K562 (cell line): ENCODE data around the gene DNAJB1. TPM values are rescaled to one million over a fixed set of nuclear protein-coding genes. Genes with fewer than 3 reads are reported as not detected.
A peak's percentile ranks its signal among the peaks of the same experiment; 100 is the strongest.

Source experiments
- CHCHD3 ChIP-seq: fragments of 250-450 bp; sonication (Bioruptor Pico); IDR thresholded peaks from 2 replicates; pipeline ENCODE4 v2.1.2; 2022; ENCODE audit warnings: mild to moderate bottlenecking
- FOXK1 ChIP-seq: sonication (generic); formaldehyde crosslinking; IDR thresholded peaks from 2 replicates; pipeline ENCODE4 v1.8.0; 2022; ENCODE audit warnings: missing genetic modification reagents, mild to moderate bottlenecking, borderline replicate concordance
- FOXM1 ChIP-seq, 2 experiments: fragments of 450-650 bp in 1 of 2; sonication (generic) in 1 of 2; formaldehyde crosslinking in 1 of 2; IDR thresholded peaks; 2 replicates each; pipeline versions ENCODE4 v1.6.1 to v1.9.0; 2017 to 2022; ENCODE audit warnings: low read depth in 2 of 2, mild to moderate bottlenecking in 2 of 2, missing genetic modification reagents in 1 of 2, moderate library complexity in 1 of 2
- KLF13 ChIP-seq: fragments of 450-650 bp; IDR thresholded peaks from 2 replicates; pipeline ENCODE4 v1.6.1; 2016; ENCODE audit warnings: missing genetic modification characterization, low read depth, mild to moderate bottlenecking, missing compliant biosample characterization, moderate library complexity, borderline replicate concordance
- L3MBTL2 ChIP-seq: fragments of 450-650 bp; IDR thresholded peaks from 2 replicates; pipeline ENCODE4 v1.6.1; 2016; ENCODE audit warnings: mild to moderate bottlenecking, moderate library complexity
- MAFF ChIP-seq: IDR thresholded peaks from 2 replicates; pipeline ENCODE4 v1.6.1; 2012; ENCODE audit warnings: low read length, improper control_type of control experiment
- MCM5 ChIP-seq: fragments of 450-650 bp; IDR thresholded peaks from 2 replicates; pipeline ENCODE4 v1.6.1; 2016; ENCODE audit warnings: low read depth
- NR2C2 ChIP-seq, 2 experiments: fragments of 200-800 bp in 1 of 2; sonication (Bioruptor generic) in 1 of 2; sonication (generic) in 1 of 2; formaldehyde crosslinking in 1 of 2; IDR thresholded peaks; 2 replicates each; pipeline versions ENCODE4 v1.6.1 to v1.8.0; 2016 to 2022; ENCODE audit warnings: mild to moderate bottlenecking in 1 of 2, missing compliant biosample characterization in 1 of 2, missing genetic modification characterization in 1 of 2, missing genetic modification reagents in 1 of 2
- PHF21A ChIP-seq: fragments of 450-650 bp; IDR thresholded peaks from 2 replicates; pipeline ENCODE4 v1.6.1; 2017; ENCODE audit warnings: low read depth, borderline replicate concordance
- ZNF121 ChIP-seq: sonication (generic); formaldehyde crosslinking; conservative IDR thresholded peaks from 2 replicates; pipeline ENCODE4 v1.8.0; 2022; ENCODE audit warnings: missing genetic modification reagents
- ZNF75A ChIP-seq: fragments of 450-650 bp; formaldehyde crosslinking; IDR thresholded peaks from 2 replicates; pipeline ENCODE4 v1.4.0; 2020; ENCODE audit warnings: mild to moderate bottlenecking
- ZSCAN32 ChIP-seq: fragments of 450-650 bp; formaldehyde crosslinking; IDR thresholded peaks from 2 replicates; pipeline ENCODE4 v1.4.0; 2020; ENCODE audit warnings: mild to moderate bottlenecking, moderate library complexity
- polyA plus RNA-seq, 8 experiments: library from polyadenylated mRNA; depleted of rRNA in 4 of 8; stranded (reverse) in 5 of 8; unstranded in 3 of 8; fragments of >200 nt; fragmentation: Nextera tagmentation in 2 of 8; fragmentation: Illumina TruSeq in 1 of 8; extraction: Ambion mirVana in 2 of 8; extraction: Trizol in 1 of 8; gene quantifications; 2 replicates each; pipeline versions ENCODE4 v1.2.1 to v1.2.3, GENCODE V29; 2011 to 2014; ENCODE audit warnings: inconsistent platforms in 1 of 8, missing spikeins in 1 of 8
- total RNA-seq, 7 experiments: library from RNA; depleted of rRNA in 6 of 7; stranded (reverse); fragments of >200 nt in 6 of 7; fragmentation: Illumina TruSeq in 2 of 7; extraction: Trizol in 2 of 7; gene quantifications; 2 replicates each; pipeline versions ENCODE4 v1.2.1 to v1.2.3, GENCODE V29; 2011 to 2021; ENCODE audit warnings: low replicate concordance in 1 of 7
- TF ChIP-seq, protein P1 (sequence below): fragments of 450-650 bp; IDR thresholded peaks from 2 replicates; pipeline ENCODE4 v1.7.0; 2016; ENCODE audit warnings: borderline replicate concordance
- TF ChIP-seq, protein P2 (sequence below): fragments of 200-800 bp; sonication (Bioruptor generic); IDR thresholded peaks from 2 replicates; pipeline ENCODE4 v1.6.1; 2016; ENCODE audit warnings: missing genetic modification characterization, missing compliant biosample characterization
- TF ChIP-seq, protein P3 (sequence below): fragments of 450-650 bp; formaldehyde crosslinking; IDR thresholded peaks from 2 replicates; pipeline ENCODE4 v1.4.0; 2022; ENCODE audit warnings: missing genetic modification characterization
- TF ChIP-seq, protein P4 (sequence below), 2 experiments: IDR thresholded peaks; 2 replicates each; pipeline ENCODE4 v1.6.1; 2012; ENCODE audit warnings: improper control_type of control experiment in 2 of 2, low read depth in 2 of 2, low read length in 2 of 2, borderline replicate concordance in 1 of 2

DNAJB1 gene
- total and polyA plus RNA-seq, 9 of the 15 experiments (the other 6 are each of a cell fraction or from before 2014, with no cell fraction given): 13.2 to 113 (median 62.1) TPM

DNA sequence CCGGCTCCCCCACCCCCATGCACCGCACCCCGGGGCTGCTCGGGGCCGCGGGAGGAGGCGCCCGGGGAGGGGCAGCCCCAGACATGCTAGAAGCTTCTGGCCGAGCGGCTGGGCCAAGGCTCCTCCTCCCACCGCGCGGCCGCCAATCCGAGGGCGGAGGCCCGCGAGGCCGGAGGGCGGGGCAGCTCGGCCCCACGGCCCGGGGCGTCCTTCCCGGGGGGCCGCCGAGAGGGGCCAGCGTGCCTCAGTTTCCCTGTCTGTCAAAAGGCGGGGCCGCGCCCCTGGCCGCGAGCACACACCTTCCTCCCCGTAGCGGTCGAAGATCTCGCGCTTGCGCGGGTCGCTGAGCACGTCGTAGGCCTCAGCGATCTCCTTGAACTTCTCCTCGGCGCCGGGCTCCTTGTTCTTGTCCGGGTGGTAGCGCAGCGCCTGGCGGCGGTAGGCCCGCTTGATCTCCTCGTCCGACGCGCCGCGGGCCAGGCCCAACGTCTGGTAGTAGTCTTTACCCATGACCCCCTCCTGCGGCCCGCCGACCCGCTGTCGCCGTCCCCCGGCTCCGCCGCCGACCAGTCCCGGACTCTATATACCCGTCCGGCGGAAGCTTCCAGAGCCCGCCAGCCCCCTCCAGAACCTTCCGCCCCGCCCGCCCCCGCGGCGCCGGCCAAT is at the start of gene DNAJB1 (continued):
- TF ChIP-seq NR2C2 (CRISPR knock-in tag; IDR thresholded peaks at IDR 0.05) (peak; percentile 9; the same call in 1 of the 2 replicates), NR2C2 (tag; IDR thresholded peaks at IDR 0.05) (no peak), KLF13 (tag) (peak; percentile 76; the same call in 1 of the 2 replicates), L3MBTL2 (peak; percentile 46), MCM5 (no peak), CHCHD3 (CRISPR knock-in tag) (0 out of 2 replicates have a peak, but pooled peaks have one; percentile 35), ZSCAN32 (CRISPR knock-in tag) (no peak), PHF21A (no peak; the same call in 1 of the 2 replicates), FOXK1 (CRISPR knock-in tag) (no peak), FOXM1 (IDR thresholded peaks at IDR 0.05; ENCODE audit: low read depth) (no peak), FOXM1 (CRISPR knock-in tag; IDR thresholded peaks at IDR 0.05; ENCODE audit: low read depth) (no peak), ZNF121 (CRISPR knock-in tag) (no peak), ZNF75A (no peak), MAFF (no peak)
- TF ChIP-seq, protein P1, sequence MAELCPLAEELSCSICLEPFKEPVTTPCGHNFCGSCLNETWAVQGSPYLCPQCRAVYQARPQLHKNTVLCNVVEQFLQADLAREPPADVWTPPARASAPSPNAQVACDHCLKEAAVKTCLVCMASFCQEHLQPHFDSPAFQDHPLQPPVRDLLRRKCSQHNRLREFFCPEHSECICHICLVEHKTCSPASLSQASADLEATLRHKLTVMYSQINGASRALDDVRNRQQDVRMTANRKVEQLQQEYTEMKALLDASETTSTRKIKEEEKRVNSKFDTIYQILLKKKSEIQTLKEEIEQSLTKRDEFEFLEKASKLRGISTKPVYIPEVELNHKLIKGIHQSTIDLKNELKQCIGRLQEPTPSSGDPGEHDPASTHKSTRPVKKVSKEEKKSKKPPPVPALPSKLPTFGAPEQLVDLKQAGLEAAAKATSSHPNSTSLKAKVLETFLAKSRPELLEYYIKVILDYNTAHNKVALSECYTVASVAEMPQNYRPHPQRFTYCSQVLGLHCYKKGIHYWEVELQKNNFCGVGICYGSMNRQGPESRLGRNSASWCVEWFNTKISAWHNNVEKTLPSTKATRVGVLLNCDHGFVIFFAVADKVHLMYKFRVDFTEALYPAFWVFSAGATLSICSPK: no peak
- TF ChIP-seq, protein P2, sequence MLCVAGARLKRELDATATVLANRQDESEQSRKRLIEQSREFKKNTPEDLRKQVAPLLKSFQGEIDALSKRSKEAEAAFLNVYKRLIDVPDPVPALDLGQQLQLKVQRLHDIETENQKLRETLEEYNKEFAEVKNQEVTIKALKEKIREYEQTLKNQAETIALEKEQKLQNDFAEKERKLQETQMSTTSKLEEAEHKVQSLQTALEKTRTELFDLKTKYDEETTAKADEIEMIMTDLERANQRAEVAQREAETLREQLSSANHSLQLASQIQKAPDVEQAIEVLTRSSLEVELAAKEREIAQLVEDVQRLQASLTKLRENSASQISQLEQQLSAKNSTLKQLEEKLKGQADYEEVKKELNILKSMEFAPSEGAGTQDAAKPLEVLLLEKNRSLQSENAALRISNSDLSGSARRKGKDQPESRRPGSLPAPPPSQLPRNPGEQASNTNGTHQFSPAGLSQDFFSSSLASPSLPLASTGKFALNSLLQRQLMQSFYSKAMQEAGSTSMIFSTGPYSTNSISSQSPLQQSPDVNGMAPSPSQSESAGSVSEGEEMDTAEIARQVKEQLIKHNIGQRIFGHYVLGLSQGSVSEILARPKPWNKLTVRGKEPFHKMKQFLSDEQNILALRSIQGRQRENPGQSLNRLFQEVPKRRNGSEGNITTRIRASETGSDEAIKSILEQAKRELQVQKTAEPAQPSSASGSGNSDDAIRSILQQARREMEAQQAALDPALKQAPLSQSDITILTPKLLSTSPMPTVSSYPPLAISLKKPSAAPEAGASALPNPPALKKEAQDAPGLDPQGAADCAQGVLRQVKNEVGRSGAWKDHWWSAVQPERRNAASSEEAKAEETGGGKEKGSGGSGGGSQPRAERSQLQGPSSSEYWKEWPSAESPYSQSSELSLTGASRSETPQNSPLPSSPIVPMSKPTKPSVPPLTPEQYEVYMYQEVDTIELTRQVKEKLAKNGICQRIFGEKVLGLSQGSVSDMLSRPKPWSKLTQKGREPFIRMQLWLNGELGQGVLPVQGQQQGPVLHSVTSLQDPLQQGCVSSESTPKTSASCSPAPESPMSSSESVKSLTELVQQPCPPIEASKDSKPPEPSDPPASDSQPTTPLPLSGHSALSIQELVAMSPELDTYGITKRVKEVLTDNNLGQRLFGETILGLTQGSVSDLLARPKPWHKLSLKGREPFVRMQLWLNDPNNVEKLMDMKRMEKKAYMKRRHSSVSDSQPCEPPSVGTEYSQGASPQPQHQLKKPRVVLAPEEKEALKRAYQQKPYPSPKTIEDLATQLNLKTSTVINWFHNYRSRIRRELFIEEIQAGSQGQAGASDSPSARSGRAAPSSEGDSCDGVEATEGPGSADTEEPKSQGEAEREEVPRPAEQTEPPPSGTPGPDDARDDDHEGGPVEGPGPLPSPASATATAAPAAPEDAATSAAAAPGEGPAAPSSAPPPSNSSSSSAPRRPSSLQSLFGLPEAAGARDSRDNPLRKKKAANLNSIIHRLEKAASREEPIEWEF (CRISPR knock-in tag): no peak
- TF ChIP-seq, protein P3, sequence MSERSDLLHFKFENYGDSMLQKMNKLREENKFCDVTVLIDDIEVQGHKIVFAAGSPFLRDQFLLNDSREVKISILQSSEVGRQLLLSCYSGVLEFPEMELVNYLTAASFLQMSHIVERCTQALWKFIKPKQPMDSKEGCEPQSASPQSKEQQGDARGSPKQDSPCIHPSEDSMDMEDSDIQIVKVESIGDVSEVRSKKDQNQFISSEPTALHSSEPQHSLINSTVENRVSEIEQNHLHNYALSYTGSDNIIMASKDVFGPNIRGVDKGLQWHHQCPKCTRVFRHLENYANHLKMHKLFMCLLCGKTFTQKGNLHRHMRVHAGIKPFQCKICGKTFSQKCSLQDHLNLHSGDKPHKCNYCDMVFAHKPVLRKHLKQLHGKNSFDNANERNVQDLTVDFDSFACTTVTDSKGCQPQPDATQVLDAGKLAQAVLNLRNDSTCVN (CRISPR knock-in tag): no peak
- TF ChIP-seq, protein P4, sequence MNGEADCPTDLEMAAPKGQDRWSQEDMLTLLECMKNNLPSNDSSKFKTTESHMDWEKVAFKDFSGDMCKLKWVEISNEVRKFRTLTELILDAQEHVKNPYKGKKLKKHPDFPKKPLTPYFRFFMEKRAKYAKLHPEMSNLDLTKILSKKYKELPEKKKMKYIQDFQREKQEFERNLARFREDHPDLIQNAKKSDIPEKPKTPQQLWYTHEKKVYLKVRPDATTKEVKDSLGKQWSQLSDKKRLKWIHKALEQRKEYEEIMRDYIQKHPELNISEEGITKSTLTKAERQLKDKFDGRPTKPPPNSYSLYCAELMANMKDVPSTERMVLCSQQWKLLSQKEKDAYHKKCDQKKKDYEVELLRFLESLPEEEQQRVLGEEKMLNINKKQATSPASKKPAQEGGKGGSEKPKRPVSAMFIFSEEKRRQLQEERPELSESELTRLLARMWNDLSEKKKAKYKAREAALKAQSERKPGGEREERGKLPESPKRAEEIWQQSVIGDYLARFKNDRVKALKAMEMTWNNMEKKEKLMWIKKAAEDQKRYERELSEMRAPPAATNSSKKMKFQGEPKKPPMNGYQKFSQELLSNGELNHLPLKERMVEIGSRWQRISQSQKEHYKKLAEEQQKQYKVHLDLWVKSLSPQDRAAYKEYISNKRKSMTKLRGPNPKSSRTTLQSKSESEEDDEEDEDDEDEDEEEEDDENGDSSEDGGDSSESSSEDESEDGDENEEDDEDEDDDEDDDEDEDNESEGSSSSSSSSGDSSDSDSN (IDR thresholded peaks at IDR 0.05; ENCODE audit: borderline replicate concordance in 1 of 2, low read depth in 2 of 2, low read length in 2 of 2): peak; percentile 83 to 91; a peak in 2 of 4 replicates
